Central memory CD8-positive, alpha-beta T cell (primary cell): ENCODE results near the gene GSTP1.
"Not testable (repeated sequence)": the region's sequence is repeated elsewhere in the genome, so short reads cannot be mapped to it uniquely, and the experiment has no call there.

Experiments
- ATAC-seq: fragments of 150-1000 bp; cut with Tn5 transposase; replicated peaks from 2 replicates; pipeline ENCODE4 v1.10.0; 2022; ENCODE audit warnings: mild to moderate bottlenecking, moderate FRiP score, moderate number of reproducible peaks; ENCODE audit not compliant: poor library complexity, severe bottlenecking; ENCODE audit errors: extremely low read depth
- DNase-seq, 2 donors: peaks; one replicate each; pipeline ENCODE4 v3.0.0; 2021; ENCODE audit warnings: low spot score in 2 of 2
- H3K27ac Mint-ChIP-seq: one replicate; pipeline ENCODE4 v1.8.0; 2022; ENCODE audit warnings: low read depth, mild to moderate bottlenecking, moderate library complexity, mixed read lengths
- H3K27me3 Mint-ChIP-seq: one replicate; pipeline ENCODE4 v1.8.0; 2022; ENCODE audit warnings: mixed read lengths
- H3K36me3 Mint-ChIP-seq: one replicate; pipeline ENCODE4 v1.8.0; 2022; ENCODE audit warnings: mild to moderate bottlenecking, moderate library complexity, mixed read lengths; ENCODE audit not compliant: insufficient read depth
- H3K4me1 Mint-ChIP-seq: one replicate; pipeline ENCODE4 v1.8.0; 2022; ENCODE audit warnings: mixed read lengths
- H3K4me3 Mint-ChIP-seq: one replicate; pipeline ENCODE4 v1.8.0; 2022; ENCODE audit warnings: mild to moderate bottlenecking, moderate library complexity, mixed read lengths
- H3K9me3 Mint-ChIP-seq: one replicate; pipeline ENCODE4 v1.8.0; 2022; ENCODE audit warnings: mixed read lengths

The GSTP1 gene

GRCh38 chr11:67548112-67548511, 35.5 kb upstream of the GSTP1 start:
- not testable (repeated sequence) for H3K36me3 Mint-ChIP-seq, ATAC-seq, H3K27me3 Mint-ChIP-seq, H3K4me3 Mint-ChIP-seq, DNase-seq, H3K4me1 Mint-ChIP-seq, H3K9me3 Mint-ChIP-seq, H3K27ac Mint-ChIP-seq

GRCh38 chr11:67548555-67549110, 35.0 kb upstream of the GSTP1 start:
- Mint-ChIP-seq H3K36me3 (no peaks in the 10 kb centered on the region), H3K9me3 (no peaks in the 10 kb centered on the region), H3K4me1 (no peaks in the 10 kb centered on the region), H3K27me3 (peaks cover 9% of the 10 kb centered on the region), H3K4me3 (no peak overlapping the region), H3K27ac (no peak overlapping the region)
- ATAC-seq (no peak), DNase-seq (no peak)

GRCh38 chr11:67551127-67551526, 32.5 kb upstream of the GSTP1 start:
- Mint-ChIP-seq H3K4me1 (no peaks in the 10 kb centered on the region), H3K36me3 (no peaks in the 10 kb centered on the region), H3K4me3 (no peak overlapping the region), H3K27me3 (peaks cover 9% of the 10 kb centered on the region), H3K9me3 (no peaks in the 10 kb centered on the region), H3K27ac (no peak overlapping the region)
- DNase-seq (no peak), ATAC-seq (no peak)

GRCh38 chr11:67551697-67552096, 31.9 kb upstream of the GSTP1 start:
- ATAC-seq, H3K4me1 Mint-ChIP-seq, H3K27me3 Mint-ChIP-seq, H3K27ac Mint-ChIP-seq, DNase-seq, H3K4me3 Mint-ChIP-seq, H3K9me3 Mint-ChIP-seq, H3K36me3 Mint-ChIP-seq: not testable (repeated sequence)

GRCh38 chr11:67556244-67556643, 27.4 kb upstream of the GSTP1 start:
- no peak overlapping the region for H3K4me3 Mint-ChIP-seq
- H3K27ac Mint-ChIP-seq, result no peak overlapping the region
- H3K36me3 Mint-ChIP-seq, result no peaks in the 10 kb centered on the region
- no peaks in the 10 kb centered on the region for H3K9me3 Mint-ChIP-seq
- no peak for DNase-seq
- H3K27me3 Mint-ChIP-seq, result peaks cover 9% of the 10 kb centered on the region
- H3K4me1 Mint-ChIP-seq, result no peaks in the 10 kb centered on the region
- no peak for ATAC-seq

- Mint-ChIP-seq H3K27ac (no peak overlapping the region), H3K27me3 (peaks cover 9% of the 10 kb centered on the region), H3K9me3 (no peaks in the 10 kb centered on the region), H3K4me3 (no peak overlapping the region), H3K36me3 (peaks cover 3% of the 10 kb centered on the region), H3K4me1 (peaks cover 7% of the 10 kb centered on the region)
- DNase-seq (no peak), ATAC-seq (no peak)
Measured at GRCh38 chr11:67558084-67558772, 25.4 kb upstream of the GSTP1 start.

- Mint-ChIP-seq H3K9me3 (no peaks in the 10 kb centered on the region), H3K27ac (peak overlapping the region; percentile 74), H3K36me3 (peaks cover 3% of the 10 kb centered on the region), H3K27me3 (peaks cover 19% of the 10 kb centered on the region), H3K4me1 (peaks cover 7% of the 10 kb centered on the region), H3K4me3 (no peak overlapping the region)
- ATAC-seq (no peak), DNase-seq (no peak)
Measured at GRCh38 chr11:67561971-67562619, 21.5 kb upstream of the GSTP1 start.

GRCh38 chr11:67562963-67563704, 20.5 kb upstream of the GSTP1 start:
- Mint-ChIP-seq H3K27ac (no peak overlapping the region), H3K27me3 (peaks cover 19% of the 10 kb centered on the region), H3K36me3 (peaks cover 3% of the 10 kb centered on the region), H3K9me3 (no peaks in the 10 kb centered on the region), H3K4me3 (no peak overlapping the region), H3K4me1 (peaks cover 7% of the 10 kb centered on the region)
- no peak for ATAC-seq
- DNase-seq, result no peak

- ATAC-seq, result not testable (repeated sequence)
Measured at GRCh38 chr11:67563705-67564114, 19.9 kb upstream of the GSTP1 start.

GRCh38 chr11:67564230-67564629, 19.4 kb upstream of the GSTP1 start:
- no peak overlapping the region for H3K4me3 Mint-ChIP-seq
- no peak for ATAC-seq

More at GRCh38 chr11:67563705-67564114, 19.9 kb upstream of the GSTP1 start:
- peaks cover 19% of the 10 kb centered on the region for H3K27me3 Mint-ChIP-seq
- not testable (repeated sequence) for H3K4me1 Mint-ChIP-seq, H3K4me3 Mint-ChIP-seq, DNase-seq, H3K27ac Mint-ChIP-seq, H3K36me3 Mint-ChIP-seq, H3K9me3 Mint-ChIP-seq

GRCh38 chr11:67571443-67571842, 12.2 kb upstream of the GSTP1 start:
- Mint-ChIP-seq H3K4me1 (no peaks in the 10 kb centered on the region), H3K27me3 (peaks cover 28% of the 10 kb centered on the region), H3K36me3 (no peaks in the 10 kb centered on the region), H3K4me3 (no peak overlapping the region), H3K27ac (no peak overlapping the region), H3K9me3 (no peaks in the 10 kb centered on the region)
- DNase-seq (no peak), ATAC-seq (no peak)

More at GRCh38 chr11:67564230-67564629, 19.4 kb upstream of the GSTP1 start:
- H3K27me3 Mint-ChIP-seq, result peaks cover 15% of the 10 kb centered on the region
- DNase-seq, result no peak
- no peak overlapping the region for H3K27ac Mint-ChIP-seq
- peaks cover 7% of the 10 kb centered on the region for H3K4me1 Mint-ChIP-seq
- H3K36me3 Mint-ChIP-seq, result peaks cover 3% of the 10 kb centered on the region
- H3K9me3 Mint-ChIP-seq, result no peaks in the 10 kb centered on the region

- H3K27me3 Mint-ChIP-seq, result peaks cover 36% of the 10 kb centered on the region
- H3K9me3 Mint-ChIP-seq, result no peaks in the 10 kb centered on the region
- DNase-seq (no peak), ATAC-seq (no peak)
- H3K4me1 Mint-ChIP-seq, result no peaks in the 10 kb centered on the region
- H3K27ac Mint-ChIP-seq, result no peak overlapping the region
- no peak overlapping the region for H3K4me3 Mint-ChIP-seq
- no peaks in the 10 kb centered on the region for H3K36me3 Mint-ChIP-seq
Measured at GRCh38 chr11:67572305-67572704, 11.3 kb upstream of the GSTP1 start.
